ENCODE measurements around the gene FAM171A1.

DNA sequence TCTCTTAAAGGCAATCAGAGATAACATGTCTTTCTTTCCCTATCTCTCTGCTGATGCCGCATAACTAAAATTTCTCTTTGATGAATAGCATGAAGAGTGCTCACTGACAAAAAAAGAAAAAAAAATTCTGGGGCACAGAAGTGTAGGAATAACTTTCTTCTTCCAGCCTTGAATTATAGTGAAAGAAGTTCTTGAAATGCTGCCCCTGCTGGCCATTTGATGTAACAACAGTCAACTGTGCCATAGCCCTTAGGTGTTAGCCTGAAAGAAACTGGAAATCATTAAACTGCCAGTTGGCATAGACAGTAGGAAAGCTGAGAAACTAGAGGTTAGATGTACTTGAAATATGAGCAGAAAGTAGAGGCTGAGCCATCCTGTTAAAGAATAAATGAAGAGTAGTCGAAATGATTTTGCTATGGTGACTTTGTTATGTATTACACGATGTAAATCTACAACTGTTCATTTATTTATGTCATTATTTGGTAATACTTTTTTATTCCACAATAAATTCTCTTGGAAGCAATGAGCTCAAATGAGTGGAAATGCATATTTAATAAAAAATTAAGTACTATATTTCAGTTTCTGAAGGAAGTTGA is 48.3 kb upstream of the FAM171A1 start:
- TF ChIP-seq, protein P1, sequence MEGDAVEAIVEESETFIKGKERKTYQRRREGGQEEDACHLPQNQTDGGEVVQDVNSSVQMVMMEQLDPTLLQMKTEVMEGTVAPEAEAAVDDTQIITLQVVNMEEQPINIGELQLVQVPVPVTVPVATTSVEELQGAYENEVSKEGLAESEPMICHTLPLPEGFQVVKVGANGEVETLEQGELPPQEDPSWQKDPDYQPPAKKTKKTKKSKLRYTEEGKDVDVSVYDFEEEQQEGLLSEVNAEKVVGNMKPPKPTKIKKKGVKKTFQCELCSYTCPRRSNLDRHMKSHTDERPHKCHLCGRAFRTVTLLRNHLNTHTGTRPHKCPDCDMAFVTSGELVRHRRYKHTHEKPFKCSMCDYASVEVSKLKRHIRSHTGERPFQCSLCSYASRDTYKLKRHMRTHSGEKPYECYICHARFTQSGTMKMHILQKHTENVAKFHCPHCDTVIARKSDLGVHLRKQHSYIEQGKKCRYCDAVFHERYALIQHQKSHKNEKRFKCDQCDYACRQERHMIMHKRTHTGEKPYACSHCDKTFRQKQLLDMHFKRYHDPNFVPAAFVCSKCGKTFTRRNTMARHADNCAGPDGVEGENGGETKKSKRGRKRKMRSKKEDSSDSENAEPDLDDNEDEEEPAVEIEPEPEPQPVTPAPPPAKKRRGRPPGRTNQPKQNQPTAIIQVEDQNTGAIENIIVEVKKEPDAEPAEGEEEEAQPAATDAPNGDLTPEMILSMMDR (IDR thresholded peaks at IDR 0.05), result peak; percentile 93
- no peak for TF ChIP-seq EZH2 (IDR thresholded peaks at IDR 0.05; ENCODE audit: borderline replicate concordance, insufficient read depth, low read depth, low read length, poor library complexity, severe bottlenecking)
